ENCODE measurements around the gene PALLD. TPM values are rescaled to one million over a fixed set of nuclear protein-coding genes. Genes with fewer than 3 reads are reported as not detected.

The PALLD gene
- total and polyA plus RNA-seq, 2 donors (not counting 3 experiments of a cell fraction or from before 2014, with no cell fraction given), result 13.4 to 48.2 TPM

GRCh38 chr4:168796362-168797106 lies 299.7 kb downstream of the PALLD start:
- CTCF ChIA-PET, result no interaction called here
- intact Hi-C loops (cut with micrococcal nuclease) (loop anchor here (1.0 to 5.0 kb wide), 3 partner anchors 20 to 209 kb away; no protein-coding TSS in a partner anchor), dilution Hi-C loops (cut with MboI; ENCODE audit: extremely low pct_ligation_motif_present, low sequenced_read_pairs) (no loop called here)
- H3K79me2 ChIP-seq (ENCODE audit: control insufficient read depth, insufficient read depth, low read length), result no peaks in the 10 kb centered on the region
- H3K9me3 ChIP-seq (replicated peaks; ENCODE audit: control insufficient read depth, insufficient read depth, low read length), result no peaks in the 10 kb centered on the region
- H4K20me1 ChIP-seq (replicated peaks; ENCODE audit: control insufficient read depth, extremely low read depth, insufficient read depth, low read length), result no peaks in the 10 kb centered on the region
- no peaks in the 10 kb centered on the region for H3K9me1 ChIP-seq (replicated peaks; ENCODE audit: control insufficient read depth, extremely low read depth, insufficient read depth, low read length)
- no peak overlapping the region for H3K4me3 ChIP-seq (replicated peaks in 1 of 3; ENCODE audit: insufficient read depth in 1 of 3, low read depth in 1 of 3, low read length in 3 of 3)
- FAIRE-seq, result peak; percentile 12
- no peaks in the 10 kb centered on the region for H3K36me3 ChIP-seq (ENCODE audit: control insufficient read depth in 2 of 2, extremely low read depth in 1 of 2, insufficient read depth in 2 of 2, low read length in 2 of 2)
- peak overlapping the region; percentile 18 for H3K4me2 ChIP-seq (ENCODE audit: insufficient read depth, low read length)
- H3K9ac ChIP-seq (replicated peaks; ENCODE audit: extremely low read depth, insufficient read depth, low read length), result peak overlapping the region; percentile 12
- no peak for TF ChIP-seq JUN (IDR thresholded peaks at IDR 0.05; ENCODE audit: borderline replicate concordance, insufficient read depth, insufficient read length, low read depth)
- peak; percentile 68 for TF ChIP-seq GATA2 (IDR thresholded peaks at IDR 0.05; ENCODE audit: insufficient read depth, insufficient read length, low read depth, low read length)
- TF ChIP-seq MAX (IDR thresholded peaks at IDR 0.05; ENCODE audit: insufficient read depth, insufficient read length), result no peak
- no peak for TF ChIP-seq CTCF (IDR thresholded peaks at IDR 0.05; ENCODE audit: extremely low read depth in 1 of 2, insufficient read depth in 1 of 2, low read depth in 1 of 2, low read length in 2 of 2)
- peak; percentile 50 for TF ChIP-seq FOS (IDR thresholded peaks at IDR 0.05; ENCODE audit: borderline replicate concordance, insufficient read depth, low read length)
- no peak for TF ChIP-seq EZH2 (IDR thresholded peaks at IDR 0.05; ENCODE audit: borderline replicate concordance, low read depth, low read length, severe bottlenecking)
- no peak for TF ChIP-seq MYC (IDR thresholded peaks at IDR 0.05; ENCODE audit: low read depth, low read length)
- no peak for TF ChIP-seq POLR2AphosphoS5 (IDR thresholded peaks at IDR 0.05; ENCODE audit: insufficient read depth, low read depth, low read length)
- TF ChIP-seq POLR2A (IDR thresholded peaks at IDR 0.05; ENCODE audit: low read depth, low read length), result no peak
- peak; percentile 52 for DNase-seq (ENCODE audit: low read depth, low spot score)
- no peaks in the 10 kb centered on the region for H3K27me3 ChIP-seq (ENCODE audit: control insufficient read depth in 2 of 2, insufficient read depth in 2 of 2, low read length in 2 of 2)
- no peak overlapping the region for H2AFZ ChIP-seq (ENCODE audit: low read depth, low read length)
- POLR2A ChIA-PET, result no interaction called here
- no TSS peak for BruUV-seq (replicated peaks)
- H3K27ac ChIP-seq (ENCODE audit: insufficient read depth, low read depth, low read length), result peak overlapping the region; percentile 47
- peaks cover 22% of the 10 kb centered on the region for H3K4me1 ChIP-seq (ENCODE audit: control insufficient read depth, extremely low read depth, insufficient read depth, low read length)

Measured in endothelial cell of umbilical vein (primary cell).